ENCODE measurements around the gene CTCFL.

Gene CTCFL, protein sequence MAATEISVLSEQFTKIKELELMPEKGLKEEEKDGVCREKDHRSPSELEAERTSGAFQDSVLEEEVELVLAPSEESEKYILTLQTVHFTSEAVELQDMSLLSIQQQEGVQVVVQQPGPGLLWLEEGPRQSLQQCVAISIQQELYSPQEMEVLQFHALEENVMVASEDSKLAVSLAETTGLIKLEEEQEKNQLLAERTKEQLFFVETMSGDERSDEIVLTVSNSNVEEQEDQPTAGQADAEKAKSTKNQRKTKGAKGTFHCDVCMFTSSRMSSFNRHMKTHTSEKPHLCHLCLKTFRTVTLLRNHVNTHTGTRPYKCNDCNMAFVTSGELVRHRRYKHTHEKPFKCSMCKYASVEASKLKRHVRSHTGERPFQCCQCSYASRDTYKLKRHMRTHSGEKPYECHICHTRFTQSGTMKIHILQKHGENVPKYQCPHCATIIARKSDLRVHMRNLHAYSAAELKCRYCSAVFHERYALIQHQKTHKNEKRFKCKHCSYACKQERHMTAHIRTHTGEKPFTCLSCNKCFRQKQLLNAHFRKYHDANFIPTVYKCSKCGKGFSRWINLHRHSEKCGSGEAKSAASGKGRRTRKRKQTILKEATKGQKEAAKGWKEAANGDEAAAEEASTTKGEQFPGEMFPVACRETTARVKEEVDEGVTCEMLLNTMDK

DNA sequence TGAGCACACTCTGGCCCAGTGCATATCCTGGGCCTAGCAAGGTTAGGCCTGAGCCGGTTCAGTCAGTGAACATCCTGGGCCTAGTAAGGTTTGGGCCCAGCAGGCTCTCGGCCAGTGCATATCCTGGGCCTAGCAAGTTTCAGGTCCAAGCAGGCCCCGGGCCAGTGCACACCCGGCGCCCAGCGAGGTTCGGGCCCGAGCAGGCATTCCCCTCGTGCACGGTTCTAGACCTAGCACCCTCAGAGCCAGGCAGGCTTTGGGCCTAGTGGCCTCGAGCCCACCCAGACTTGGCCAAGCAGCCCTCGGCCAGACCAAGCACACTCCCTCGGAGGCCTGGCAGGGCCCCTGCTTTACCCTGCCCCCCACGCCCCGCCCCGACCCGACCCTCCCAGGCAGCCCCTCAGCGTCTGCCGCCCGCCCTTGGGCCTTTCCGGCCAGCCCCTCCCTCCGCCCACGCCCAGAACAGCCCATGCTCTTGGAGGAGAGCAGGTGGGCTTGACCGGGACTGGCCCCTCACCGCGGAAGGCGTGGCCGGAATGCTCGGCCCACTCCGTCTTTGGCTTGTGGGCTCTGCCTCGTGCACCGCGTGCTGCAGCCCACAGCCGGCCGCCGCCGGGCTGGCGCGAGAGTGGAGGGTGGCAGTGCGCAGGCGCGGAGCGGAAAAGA is at the start of gene CTCFL:
Gene CTCFL, minus strand, starts transcription at position 630 of the 666 bp plus-strand sequence. CDS start 935 bp downstream, outside the sequence.
- DNase-seq: no peak

DNA sequence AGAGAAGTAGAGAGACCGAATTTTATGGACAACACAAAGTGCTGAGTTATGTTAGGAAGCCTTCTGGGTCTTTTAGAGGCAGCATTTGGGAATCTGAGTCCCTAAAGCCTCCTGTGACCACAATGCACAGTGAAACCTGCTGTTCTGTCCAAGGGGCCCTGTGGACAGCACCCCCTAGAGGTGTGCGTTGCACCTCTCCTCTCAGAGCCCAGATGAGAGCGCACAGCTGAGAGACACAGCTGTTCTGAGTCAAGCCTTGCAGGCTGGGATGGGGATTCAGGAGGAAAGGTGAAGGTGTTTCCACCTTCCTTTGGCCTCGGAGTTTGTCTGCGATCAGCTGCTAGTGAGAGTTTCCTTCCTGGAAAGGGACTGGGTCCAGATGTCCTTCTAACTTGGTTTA is 49.0 kb upstream of the CTCFL start:
- DNase-seq: no peak

DNA sequence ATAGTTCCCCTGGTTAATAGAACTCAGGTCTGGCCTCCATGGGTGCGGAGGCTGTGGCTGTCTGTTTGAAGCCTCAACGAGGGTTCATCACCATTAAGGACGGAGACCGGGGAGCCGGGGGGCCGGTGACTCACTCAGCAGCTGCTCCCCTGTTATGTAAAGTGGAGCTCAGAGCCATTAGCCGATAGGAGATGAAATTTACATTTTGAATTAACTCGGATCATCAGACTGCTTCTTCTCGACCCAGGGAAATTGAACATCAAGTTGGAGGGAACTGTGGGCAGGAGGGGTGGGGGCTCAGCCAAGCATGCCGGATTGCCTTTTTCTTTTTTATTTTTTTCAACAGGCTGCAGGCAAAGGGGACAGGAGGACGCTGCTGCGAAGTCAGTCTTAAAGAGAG is 48.3 kb upstream of the CTCFL start:
- DNase-seq: no peak

DNA sequence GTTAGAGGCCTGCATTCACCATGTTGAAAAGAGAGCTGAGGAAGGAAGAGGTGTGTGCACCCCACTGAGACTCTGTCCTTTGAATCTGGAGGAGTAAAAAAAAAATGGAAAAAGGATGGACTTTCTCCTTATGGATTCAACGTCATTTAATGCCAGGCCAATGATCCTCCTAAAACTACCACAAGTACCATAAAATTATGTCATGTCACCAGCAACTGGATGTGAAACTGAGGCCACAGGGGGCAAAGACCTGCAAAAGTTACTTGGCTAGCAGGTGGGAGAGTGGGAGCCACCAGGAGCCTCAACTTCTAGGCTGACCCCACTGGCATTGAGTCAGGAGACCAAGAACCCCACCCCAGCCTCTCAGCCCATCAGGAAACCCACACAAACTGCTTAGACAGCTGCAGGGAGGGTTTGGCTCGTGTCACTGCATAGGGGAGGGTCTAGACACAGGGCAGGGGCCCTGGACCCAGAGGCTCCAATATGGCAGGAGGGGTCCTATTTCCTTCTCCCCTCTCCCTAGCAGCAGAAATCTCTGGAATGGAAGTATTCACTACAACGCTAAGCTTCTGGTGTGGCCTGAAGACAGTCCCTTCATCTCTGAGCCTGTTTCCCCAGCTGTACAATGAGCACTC is 47.0 kb upstream of the CTCFL start:
- DNase-seq: no peak

DNA sequence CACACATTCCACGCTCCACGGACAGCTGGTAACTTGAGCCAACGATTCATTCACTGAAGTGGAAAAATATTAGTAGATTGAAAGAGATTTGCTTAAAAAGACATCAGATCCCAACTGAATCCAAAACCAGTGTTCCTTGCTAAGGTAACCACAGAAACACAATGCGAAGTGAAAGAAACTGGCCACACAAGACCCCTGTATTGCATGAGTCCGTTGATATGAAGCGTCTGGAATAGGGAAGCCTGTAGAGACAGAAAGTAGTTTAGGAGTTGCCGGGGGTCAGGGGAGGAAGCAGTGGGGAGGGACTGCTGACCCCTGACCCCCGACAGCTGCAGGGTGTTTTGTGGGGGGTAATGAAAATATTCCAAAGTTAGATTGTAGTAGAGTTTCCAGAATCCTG is 46.0 kb upstream of the CTCFL start:
- DNase-seq: no peak

DNA sequence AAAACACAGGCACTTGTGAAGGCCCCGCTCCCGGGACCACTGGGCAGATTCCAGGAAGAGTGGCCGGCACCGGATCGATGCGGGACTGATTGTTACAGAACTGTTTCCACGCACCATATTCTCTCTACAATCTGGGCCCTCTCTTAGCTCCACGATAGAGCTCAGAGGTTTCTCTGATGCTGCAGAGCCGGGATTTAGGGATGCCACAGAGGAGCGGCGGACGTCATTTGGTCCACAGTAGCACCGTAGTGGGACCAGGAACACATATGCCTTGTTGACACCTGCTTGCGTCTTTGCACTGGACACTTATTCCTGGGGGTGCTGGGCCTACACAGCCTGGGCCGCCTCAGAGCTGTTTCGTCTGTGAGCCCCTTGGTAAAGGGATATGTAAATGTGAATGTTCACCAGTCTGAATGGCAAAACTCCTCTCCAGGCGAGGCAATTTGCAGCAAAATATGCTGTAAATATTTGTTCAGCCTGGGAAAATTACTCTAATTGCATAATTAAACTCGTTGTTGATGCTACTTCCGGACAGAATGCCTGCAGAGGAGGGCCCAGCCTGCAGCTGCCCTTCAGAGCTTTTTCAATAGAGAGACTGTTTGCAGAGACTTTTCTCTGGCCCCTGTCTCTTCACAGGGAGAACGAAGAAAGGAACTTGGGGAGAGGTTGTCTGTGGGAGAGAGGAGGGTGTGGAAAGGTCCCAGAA is 45.4 kb upstream of the CTCFL start:
- no peak for DNase-seq

DNA sequence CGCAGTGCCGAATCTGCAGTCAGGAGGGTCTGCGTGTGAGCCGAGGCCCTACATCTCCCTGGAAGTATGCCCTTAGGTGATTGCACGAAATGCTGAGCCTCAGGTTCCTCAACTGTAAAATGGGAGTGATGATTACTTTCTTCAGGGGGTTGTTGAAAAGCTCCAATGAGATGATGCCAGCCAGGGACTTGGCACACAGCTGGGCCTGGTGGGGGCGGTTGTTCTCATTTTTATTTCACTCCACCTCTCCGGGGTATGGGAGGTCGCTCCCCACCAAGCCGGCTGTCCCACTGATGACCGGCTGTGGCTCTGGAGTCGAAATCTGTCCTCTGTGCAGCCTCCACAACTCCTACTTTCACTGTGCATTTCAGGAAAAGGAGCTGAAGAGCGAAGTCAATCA is 44.0 kb upstream of the CTCFL start:
- no peak for DNase-seq

DNA sequence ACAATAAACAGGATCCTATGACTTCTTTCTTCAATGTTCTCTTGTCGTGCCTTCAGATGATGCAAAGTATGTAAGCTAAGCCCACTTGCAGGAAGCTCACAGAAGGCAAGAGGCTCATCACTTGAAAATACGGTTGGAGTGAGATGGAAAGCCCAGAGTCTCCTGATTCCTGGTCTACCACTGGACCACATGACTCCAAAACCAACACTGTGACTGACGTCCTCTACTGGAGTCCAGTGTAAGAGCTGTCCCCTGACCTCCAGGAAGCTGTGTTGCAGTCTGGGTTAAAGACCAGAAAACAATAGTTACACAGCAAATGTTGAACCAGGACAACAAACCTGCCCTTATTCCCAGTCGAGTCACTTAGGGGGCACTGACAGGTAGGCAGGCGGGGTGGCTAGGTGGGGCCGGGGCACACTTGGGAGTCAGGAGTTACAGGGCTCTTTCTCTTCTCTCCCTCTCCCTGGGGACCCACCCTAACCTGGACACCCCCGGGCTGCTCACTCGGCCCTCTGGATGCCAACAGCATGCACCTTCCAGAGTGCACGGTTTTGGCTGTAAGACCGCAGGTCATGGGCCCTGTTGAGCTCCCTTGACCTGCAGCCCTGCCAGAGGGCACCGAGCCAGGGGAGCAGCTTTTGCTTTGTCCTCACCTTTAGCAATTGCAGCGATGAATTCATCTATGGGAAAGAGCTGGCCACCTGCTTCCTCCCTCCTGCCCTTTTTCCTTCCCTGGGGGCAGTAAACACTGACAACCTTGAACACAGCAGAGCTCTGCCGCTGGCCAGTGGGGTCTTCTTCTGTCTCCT is 43.4 kb upstream of the CTCFL start:
- DNase-seq: no peak

DNA sequence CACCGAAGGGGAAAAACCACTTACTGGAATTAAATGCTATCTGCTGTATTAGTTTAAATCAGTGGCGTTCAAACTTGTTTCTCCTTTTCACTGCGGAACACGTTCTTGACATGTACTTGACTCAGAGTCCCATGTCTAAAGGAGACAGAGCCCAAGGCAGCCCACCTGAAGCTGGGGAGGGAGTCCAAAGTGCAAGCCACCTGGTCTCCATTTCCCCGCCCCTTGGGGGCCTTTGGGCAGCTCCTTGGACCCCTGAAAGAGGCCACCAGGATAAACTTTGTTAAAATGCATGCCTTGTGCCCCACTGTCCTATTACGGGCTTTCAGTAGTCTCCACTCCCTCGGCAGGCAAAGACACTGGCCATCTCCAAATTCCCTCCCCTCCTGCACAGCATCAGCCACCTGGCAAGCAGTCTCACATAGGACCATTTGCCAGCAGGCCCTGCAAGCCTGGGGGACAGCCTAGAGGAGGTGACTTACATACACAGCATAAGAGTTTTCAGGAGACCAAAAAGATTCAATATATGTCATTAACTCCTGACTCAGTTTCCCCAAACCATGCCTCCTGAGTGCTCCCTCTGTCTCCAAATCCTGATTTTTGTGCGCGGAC is 42.6 kb upstream of the CTCFL start:
- no peak for DNase-seq

DNA sequence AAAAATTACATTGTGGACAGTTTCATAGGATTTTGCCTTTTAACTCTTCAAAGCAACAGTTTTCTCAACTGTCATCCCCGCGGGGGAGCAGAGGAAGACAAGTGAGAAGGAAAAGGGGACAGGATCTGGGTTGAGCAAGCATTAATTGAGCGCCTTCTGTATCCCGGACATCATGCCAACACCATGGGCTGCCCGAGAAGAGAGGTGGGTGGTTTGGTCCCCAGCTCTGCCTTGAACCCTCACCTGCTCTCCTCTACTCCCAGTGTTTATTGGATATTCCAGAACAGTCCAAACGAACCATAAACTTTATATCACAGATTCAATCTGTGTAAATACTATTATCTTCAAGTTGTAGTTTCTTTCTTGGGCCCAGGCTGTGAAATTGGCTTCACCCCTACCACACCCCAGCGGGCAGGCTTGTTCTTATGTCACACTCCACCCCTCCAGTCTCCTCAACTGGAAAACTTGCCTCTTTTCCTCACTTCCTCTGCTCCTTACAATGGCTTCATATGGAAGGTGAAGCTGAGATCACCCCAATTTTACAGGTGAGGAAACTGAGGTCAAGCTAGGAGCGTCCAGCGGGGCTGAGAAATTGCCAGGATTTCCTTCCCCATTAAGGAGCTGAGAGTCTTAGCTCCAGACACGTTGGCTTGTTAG is 42.0 kb upstream of the CTCFL start:
- no peak for DNase-seq

DNA sequence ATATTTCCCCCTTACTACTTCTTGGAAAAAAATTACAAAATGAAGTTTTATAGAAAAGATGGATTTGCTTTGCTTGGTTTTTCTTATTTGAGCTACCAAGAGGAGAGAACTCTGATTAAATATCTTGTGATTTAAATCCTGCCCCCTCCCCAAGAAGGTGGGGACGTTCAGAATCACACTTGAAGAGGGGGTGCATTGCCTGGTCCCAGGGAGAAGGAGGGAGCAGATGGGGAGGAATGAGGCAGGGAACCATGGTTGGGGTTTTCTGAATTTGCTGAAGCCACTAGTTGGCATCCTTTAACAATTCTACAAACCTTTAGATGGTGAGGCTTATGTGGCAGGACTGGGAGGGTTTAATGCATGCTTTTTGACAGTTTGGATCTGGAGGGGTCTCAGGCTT is 41.5 kb upstream of the CTCFL start:
- no peak for DNase-seq

DNA sequence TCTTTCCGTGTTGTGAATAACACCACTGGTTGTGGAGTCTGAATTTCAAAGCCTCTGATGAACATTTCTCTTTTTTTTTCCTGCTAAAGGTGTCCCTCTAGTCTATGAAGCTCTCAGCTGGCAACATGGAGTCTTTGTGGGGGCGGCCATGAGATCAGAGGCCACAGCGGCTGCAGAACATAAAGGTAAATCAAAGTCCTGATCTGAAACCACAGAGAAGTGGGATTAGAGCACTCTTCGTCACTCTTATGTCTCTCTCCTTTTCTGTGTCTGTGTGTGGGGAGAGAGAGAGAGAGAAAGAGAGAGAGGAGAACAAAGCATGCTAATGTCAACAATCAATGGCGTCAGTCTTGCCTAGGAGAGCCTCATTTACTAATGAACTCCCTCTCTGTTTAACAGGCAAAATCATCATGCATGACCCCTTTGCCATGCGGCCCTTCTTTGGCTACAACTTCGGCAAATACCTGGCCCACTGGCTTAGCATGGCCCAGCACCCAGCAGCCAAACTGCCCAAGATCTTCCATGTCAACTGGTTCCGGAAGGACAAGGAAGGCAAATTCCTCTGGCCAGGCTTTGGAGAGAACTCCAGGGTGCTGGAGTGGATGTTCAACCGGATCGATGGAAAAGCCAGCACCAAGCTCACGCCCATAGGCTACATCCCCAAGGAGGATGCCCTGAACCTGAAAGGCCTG is 40.2 kb upstream of the CTCFL start:
- no peak for DNase-seq

DNA sequence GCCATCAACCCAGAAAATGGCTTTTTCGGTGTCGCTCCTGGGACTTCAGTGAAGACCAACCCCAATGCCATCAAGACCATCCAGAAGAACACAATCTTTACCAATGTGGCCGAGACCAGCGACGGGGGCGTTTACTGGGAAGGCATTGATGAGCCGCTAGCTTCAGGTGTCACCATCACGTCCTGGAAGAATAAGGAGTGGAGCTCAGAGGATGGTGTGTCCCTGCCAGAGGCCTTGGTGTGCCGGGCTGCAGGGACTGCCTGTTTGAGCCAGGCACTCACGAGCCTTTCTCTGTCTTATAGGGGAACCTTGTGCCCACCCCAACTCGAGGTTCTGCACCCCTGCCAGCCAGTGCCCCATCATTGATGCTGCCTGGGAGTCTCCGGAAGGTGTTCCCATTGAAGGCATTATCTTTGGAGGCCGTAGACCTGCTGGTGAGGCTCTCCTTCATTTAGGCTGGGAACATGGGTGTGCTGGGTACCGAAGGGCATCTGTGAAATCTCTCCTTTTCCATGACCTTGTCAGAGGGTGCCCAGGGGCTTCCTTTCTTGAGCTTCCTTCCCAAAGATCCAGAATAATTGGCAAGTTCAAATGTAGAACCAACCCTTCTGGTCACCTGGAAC is 39.4 kb upstream of the CTCFL start:
- no peak for DNase-seq

DNA sequence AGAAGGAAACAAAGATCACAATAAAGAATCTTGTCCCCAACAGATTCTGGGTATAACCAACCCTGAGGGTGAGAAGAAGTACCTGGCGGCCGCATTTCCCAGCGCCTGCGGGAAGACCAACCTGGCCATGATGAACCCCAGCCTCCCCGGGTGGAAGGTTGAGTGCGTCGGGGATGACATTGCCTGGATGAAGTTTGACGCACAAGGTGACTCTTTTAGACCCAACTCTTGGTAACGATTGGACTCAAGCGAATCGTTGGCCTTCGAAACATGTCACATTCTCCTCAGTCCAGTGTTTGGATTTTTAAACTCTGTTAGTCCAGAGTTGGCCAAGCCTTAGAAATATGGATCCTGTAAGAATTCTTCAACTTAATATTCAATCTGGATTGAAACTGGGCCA is 38.6 kb upstream of the CTCFL start:
- DNase-seq: no peak

DNA sequence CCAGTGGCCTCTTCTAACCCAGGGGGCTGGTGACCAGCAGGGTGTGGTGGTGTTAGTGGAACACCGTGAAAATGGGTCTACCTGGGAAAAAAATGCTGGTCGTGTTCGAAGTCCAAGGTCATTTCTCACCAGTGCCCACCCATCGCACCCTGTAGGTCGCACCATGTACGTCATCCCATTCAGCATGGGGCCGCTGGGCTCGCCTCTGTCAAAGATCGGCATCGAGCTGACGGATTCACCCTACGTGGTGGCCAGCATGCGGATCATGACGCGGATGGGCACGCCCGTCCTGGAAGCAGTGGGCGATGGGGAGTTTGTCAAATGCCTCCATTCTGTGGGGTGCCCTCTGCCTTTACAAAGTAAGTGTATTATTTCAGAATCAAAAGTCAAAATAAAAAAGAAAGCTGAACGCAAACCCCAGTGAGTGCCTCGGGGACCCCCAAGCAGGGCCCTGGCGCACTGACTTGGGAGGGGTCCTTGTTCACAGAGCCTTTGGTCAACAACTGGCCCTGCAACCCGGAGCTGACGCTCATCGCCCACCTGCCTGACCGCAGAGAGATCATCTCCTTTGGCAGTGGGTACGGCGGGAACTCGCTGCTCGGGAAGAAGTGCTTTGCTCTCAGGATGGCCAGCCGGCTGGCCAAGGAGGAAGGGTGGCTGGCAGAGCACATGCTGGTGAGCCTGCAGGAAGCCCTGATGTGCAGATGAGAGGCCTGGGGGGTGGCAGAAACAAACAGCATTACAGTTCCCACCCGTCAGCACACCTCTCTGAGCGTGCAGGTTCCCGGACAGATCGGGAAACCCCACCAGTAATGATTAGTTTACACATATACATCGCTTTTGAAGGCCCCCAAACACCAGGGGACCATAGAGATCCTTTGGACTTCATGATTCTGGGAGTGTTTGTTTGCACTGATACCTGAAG is 37.9 kb upstream of the CTCFL start:
- DNase-seq: no peak

DNA sequence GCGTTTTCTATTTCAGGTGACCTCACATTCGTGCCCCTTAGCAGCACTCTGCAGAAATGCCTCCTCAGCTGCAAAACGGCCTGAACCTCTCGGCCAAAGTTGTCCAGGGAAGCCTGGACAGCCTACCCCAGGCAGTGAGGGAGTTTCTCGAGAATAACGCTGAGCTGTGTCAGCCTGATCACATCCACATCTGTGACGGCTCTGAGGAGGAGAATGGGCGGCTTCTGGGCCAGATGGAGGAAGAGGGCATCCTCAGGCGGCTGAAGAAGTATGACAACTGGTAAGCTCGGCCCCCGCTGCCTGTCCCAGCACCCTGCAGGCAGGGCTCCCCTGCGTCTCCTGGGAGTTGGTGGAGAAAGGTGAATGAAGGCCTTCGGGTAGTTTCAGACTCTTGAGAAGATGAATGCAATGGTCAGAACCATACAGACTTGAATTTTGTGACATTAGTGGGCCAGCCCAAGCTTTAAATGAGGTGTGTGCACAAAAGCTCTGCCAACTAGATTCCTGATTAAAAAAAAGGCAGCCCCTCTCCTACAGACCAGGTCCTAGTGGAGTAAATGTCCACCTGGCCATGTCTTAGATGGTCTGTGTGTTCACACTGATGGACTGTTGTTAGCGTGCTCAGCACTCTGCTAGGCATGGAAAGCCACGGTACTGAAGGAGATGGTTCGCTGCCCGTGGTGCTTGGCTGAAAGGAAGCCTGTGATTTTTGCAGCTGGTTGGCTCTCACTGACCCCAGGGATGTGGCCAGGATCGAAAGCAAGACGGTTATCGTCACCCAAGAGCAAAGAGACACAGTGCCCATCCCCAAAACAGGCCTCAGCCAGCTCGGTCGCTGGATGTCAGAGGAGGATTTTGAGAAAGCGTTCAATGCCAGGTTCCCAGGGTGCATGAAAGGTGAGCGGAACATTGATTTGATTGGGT is 36.7 kb upstream of the CTCFL start:
- DNase-seq: no peak

DNA sequence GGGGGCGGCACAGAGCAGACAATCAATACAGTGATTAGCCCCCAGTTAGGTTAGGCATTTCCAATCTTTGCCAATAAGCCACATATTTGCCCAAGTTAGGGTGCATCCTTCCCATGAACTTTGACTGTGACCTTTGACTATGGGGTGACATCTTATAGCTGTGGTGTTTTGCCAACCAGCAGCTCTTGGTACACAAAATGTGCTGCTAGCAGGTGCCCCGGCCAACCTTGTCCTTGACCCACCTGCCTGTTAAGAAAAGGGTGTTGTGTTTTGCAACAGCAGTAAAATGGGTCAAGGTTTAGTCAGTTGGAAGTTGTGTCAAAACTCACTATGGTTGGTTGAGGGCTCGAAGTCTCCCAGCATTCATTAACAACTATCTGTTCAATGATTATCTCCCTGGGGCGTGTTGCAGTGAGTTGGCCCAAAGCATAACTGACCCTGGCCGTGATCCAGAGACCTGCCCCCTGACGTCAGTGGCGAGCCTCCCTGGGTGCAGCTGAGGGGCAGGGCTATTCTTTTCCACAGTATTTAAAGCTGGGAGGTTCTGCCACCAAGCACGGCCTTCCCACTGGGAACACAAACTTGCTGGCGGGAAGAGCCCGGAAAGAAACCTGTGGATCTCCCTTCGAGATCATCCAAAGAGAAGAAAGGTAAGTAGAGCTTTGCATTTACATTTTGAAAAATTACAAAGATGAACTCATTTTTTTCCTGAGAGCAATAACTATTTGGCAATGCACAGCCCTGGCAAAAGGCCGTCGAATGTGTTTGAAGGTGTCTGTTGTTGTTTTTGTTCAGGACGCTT is 35.8 kb upstream of the CTCFL start, which contains the start of gene PCK1:
Gene PCK1, plus strand, starts transcription at position 557 of the 802 bp plus-strand sequence. CDS start 302 bp downstream, outside the sequence.
- no peak for DNase-seq
